Measurements from ENCODE around the gene CCDC70.

Gene CCDC70

DNA sequence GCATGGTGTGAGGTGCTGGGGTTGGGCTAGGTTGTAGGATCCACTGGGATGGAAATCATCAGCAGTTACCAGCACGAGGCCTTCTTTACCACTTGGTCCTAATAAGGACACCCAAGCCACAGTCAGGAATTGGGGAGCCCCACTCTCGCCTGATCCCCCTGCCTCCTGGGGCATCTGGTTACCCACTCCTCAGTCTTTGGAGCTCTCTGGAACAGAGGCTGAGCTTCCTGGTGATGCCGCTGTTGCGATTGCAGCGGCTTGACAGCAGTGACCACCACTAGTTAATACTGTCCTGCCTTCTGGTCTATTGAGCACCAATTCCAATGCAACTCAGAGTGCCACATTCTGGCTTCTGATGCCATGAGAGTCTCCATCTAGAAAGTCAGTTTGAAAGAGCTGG, 30.2 kb upstream of the CCDC70 start:
- DNase-seq = no peak

DNA sequence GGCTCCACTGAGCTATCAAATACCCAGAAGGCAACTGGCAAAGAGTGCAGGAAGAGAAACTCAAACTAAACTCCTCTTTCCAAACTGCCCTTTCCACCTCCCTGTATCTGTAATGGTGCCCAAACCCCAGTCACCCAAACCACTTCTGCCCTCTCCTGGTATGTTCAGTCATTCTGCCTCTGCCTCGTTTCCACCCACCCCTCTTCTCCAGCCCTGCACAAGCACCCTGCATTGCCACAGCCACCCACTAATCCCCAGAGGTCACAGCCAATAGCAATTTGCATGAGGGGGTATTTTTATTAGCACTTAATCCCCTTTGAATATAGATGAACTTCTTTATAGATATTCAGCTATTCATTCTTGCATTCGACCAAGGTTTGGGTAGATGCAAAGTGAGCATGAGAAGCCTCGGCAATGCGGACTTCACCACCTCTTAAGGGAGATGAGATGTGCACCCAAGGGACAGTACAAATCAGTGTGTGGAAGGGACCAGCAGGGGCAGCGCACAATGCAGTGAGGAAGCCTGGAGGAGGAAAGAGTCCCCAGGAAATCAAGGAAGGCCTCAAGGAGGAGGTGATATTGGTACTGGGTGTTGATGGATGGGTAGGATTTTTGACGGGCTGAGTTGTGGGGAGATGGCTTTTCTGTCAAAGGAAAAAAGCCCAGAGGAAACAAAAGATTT, 29.2 kb upstream of the CCDC70 start:
- peak; percentile 10 for DNase-seq

DNA sequence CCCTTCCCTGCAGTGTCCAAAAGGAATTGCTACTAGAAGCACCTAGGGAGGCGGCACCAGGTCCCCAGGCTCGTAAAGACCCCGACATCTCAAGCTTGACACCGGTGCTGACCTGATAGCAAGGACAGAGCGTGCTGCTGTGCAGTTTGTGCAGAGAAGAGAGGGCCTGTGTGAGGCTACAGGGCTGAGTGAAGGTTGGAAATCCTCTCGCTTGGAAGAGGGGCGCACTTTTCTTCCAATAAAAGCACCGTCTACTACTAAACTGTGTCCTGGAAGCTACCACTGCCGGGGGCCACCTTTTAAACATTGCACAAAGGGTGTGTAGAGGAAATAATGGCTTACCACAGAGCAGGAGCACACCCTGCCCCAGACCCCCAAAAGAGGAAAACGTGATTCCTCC, 27.8 kb upstream of the CCDC70 start:
- DNase-seq = no peak

DNA sequence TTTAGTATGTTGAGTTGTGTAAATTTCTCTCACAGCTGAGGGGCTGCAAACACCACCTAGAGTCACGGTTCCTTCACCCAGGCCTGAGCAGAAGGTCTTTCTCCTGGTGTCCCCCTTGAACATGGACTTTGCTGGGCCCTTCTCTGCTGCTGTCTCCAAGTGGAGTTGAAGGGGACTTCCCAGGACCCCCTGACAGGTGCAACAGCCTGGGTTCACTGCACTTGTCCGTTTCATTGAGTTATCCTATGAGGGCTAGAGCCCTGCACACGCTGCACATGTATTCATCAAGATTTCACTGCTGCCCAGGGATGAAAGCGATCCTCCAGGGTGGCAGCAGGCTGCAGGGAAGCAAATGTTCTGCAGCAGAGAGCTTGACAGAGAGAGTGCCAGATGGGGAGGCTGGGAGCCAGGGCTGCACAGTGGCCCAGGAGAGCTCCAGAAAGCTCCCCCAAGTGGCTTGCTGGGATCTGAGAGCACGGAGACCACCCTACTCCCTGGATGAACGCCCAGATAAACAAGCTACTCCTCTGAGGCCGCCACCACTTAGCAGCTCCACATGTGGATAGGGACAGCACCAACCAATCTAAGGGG, 27.1 kb upstream of the CCDC70 start:
- DNase-seq = no peak

DNA sequence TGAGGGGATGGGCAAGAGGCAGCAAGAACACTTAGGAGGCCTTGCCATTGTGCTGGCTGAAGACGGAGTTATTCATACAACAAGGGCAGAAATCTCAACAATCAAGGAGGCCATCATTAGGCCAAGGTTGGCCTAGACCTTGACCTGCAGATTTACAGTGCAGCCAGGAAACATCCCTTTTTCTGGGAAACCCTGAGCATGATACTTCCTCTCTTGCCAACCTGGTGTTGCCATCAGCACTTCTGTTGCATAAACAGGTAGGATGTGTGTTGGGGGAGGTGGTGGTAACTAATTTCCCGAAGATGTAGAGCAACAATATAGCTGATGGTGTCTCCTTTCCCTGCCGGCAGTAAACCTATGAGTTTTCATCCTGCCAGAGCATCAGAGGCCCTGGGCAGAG, 24.8 kb upstream of the CCDC70 start:
- no peak for DNase-seq

DNA sequence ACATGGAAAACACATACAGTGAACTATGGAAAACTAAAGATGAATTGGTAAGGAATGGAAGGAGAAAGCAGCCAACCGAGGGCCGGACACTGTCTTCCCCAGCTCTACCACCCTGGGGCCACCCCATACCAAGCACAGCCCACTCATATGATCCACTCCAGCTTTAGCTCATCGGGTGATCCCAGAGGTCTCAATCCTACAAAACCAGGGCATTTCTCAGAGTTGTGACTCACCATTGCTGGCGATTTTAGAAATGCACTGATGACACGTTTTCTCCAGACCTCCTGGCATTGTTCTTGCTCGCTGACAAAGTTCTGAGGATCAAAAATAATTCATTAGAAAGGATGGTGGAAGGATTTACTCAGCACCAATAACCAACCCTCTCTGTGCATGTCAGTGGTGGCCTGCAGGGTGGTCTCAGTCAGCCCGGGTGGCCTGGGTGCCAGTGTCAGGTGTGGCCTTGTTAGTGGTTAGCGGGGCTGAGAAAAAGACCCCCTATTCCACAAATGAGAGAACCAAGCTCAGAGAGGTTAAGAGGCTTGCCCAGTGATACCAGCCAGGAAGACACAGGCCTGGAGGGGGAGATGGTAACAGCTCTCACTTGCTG, 23.4 kb upstream of the CCDC70 start:
- DNase-seq = peak; percentile 63

GRCh38 chr13:51839711-51840540, 21.8 kb upstream of the CCDC70 start:
- no peak for DNase-seq

- DNase-seq = no peak
These were observed 20.9 kb upstream of the CCDC70 start for GRCh38 chr13:51840917-51841316.

- DNase-seq = no peak
These were observed 20.0 kb upstream of the CCDC70 start for GRCh38 chr13:51841732-51842131.

- no peak for DNase-seq
These were observed 18.2 kb upstream of the CCDC70 start for GRCh38 chr13:51843529-51843928.

GRCh38 chr13:51844862-51845573, 16.8 kb upstream of the CCDC70 start, which contains the start of gene TMEM272:
TSS of gene TMEM272 (minus strand) at chr13:51845177. CDS start at chr13:51838530, 6,647 bp downstream.
- DNase-seq = peak; percentile 36

- DNase-seq = no peak
These were observed 16.0 kb upstream of the CCDC70 start for GRCh38 chr13:51845574-51846318.

GRCh38 chr13:51846756-51847155, 15.0 kb upstream of the CCDC70 start:
- no peak for DNase-seq

- peak; percentile 44 for DNase-seq
These were observed 13.1 kb upstream of the CCDC70 start for GRCh38 chr13:51848674-51849073.

DNA sequence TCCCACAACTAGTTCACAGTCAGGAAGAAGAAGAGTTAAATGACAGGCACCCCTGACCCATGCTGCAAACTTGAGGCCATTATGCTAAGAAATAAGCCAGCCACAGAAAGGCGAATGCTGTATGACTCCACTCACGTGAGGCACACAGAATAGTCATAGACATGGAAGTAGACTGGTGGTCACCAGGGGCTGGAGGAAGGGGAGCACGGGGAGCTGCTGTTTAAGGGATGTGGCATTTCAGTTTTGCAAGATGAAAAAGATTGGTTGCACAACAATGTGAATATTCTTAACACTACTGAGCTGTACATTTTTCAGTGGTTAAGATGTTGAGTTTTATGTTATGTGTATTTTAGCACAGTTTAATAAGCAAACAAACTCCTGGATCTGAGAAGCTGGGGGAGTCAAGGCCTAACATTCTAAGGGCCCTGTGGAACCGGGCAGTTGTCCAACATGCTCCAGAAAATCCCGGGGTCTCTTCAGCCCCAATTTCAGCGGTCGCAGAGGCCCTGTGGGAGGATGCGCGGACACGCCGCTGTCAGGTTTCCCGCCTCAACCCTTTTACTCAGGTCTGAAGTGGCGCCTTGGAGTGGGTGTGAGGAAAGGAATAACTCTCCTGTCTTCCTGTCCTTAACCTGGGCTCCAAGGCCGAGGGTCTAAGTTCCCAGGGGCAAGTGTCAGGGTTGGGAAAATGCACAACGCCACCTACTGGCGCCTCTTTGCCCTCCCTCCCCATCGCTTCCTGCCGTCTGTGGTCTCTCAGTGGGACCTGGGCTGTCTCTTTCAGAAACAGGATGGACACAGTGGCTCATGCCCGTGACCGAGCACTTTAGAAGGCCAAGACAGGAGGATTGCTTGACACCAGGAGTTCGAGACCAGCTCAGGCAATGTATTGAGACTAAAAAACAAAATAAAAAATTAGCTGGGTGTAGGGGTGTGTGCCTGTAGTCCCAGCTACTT, 12.3 kb upstream of the CCDC70 start:
- DNase-seq = peak; percentile 26

GRCh38 chr13:51856027-51856736, 5.6 kb upstream of the CCDC70 start:
- DNase-seq = no peak

DNA sequence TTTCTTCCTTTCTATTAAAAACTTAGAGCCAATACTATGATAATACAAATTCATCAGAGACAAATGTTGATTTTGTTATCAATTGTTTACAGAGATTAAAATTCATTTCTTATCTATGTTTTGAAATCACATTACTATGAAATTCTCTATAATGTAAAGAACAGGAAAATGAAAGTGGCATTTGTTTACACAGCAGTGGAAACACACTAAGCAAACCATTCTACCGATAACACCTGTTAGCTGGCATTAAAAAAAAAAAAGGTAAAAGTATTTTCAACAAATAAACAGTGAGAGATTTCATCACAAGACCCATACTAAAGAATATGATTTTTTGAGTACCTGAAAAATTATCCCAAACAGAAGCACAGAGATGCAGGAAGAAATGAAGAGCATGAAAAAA, 4.8 kb upstream of the CCDC70 start:
- DNase-seq = no peak

- no peak for DNase-seq
These were observed 3.1 kb upstream of the CCDC70 start for GRCh38 chr13:51858433-51859247.

- DNase-seq = no peak
These were observed 1.2 kb downstream of the CCDC70 start for GRCh38 chr13:51862957-51863356.
